ENCODE data around the gene ZNF200.
"Not testable (repeated sequence)": the region's sequence is repeated elsewhere in the genome, so short reads cannot be mapped to it uniquely, and the experiment has no call there.

Gene ZNF200

GRCh38 chr16:3252967-3253366 is 18.0 kb upstream of the ZNF200 start:
- no peak for DNase-seq (ENCODE audit: low read depth in 2 of 2)

- no peak for DNase-seq (ENCODE audit: low read depth in 2 of 2)
These were observed 14.5 kb upstream of the ZNF200 start for GRCh38 chr16:3249451-3249850.

GRCh38 chr16:3249020-3249419 is 14.1 kb upstream of the ZNF200 start:
- DNase-seq (ENCODE audit: low read depth in 2 of 2) = no peak

GRCh38 chr16:3248596-3248995 is 13.6 kb upstream of the ZNF200 start:
- no peak for DNase-seq (ENCODE audit: low read depth in 2 of 2)

GRCh38 chr16:3246876-3247275 is 11.9 kb upstream of the ZNF200 start:
- no peak for DNase-seq (ENCODE audit: low read depth in 2 of 2)

GRCh38 chr16:3246002-3246401 is 11.0 kb upstream of the ZNF200 start:
- no peak for DNase-seq (ENCODE audit: low read depth in 2 of 2)

GRCh38 chr16:3243882-3244281 is 8.9 kb upstream of the ZNF200 start:
- DNase-seq (ENCODE audit: low read depth in 2 of 2) = no peak

- no peak for DNase-seq (ENCODE audit: low read depth in 2 of 2)
These were observed 7.8 kb upstream of the ZNF200 start for GRCh38 chr16:3242709-3243108.

- DNase-seq (ENCODE audit: low read depth in 2 of 2) = no peak
These were observed 6.8 kb upstream of the ZNF200 start for GRCh38 chr16:3241761-3242160.

- peak in 1 of 2 donors; percentile 14 for DNase-seq (ENCODE audit: low read depth in 2 of 2)
These were observed 1.1 kb upstream of the ZNF200 start for GRCh38 chr16:3235856-3236669.

- no peak for DNase-seq (ENCODE audit: low read depth in 2 of 2)
These were observed 458 bp downstream of the ZNF200 start for GRCh38 chr16:3234543-3234856.

GRCh38 chr16:3223913-3224515 is 10.9 kb downstream of the ZNF200 start:
- no peak for DNase-seq (ENCODE audit: low read depth in 2 of 2)

- DNase-seq (ENCODE audit: low read depth in 2 of 2) = no peak
These were observed 14.1 kb downstream of the ZNF200 start for GRCh38 chr16:3220839-3221238.

GRCh38 chr16:3216263-3216640 is 18.7 kb downstream of the ZNF200 start:
- no peak for DNase-seq (ENCODE audit: low read depth in 2 of 2)

- DNase-seq (ENCODE audit: low read depth in 2 of 2) = no peak
These were observed 19.2 kb downstream of the ZNF200 start for GRCh38 chr16:3215601-3216262.

GRCh38 chr16:3214904-3215600 is 19.9 kb downstream of the ZNF200 start:
- DNase-seq (ENCODE audit: low read depth in 2 of 2) = no peak

GRCh38 chr16:3212567-3212966 is 22.4 kb downstream of the ZNF200 start:
- no peak for DNase-seq (ENCODE audit: low read depth in 2 of 2)

GRCh38 chr16:3212006-3212405 is 23.0 kb downstream of the ZNF200 start:
- no peak for DNase-seq (ENCODE audit: low read depth in 2 of 2)

GRCh38 chr16:3207086-3207953 is 27.6 kb downstream of the ZNF200 start:
- DNase-seq (ENCODE audit: low read depth in 2 of 2) = no peak

GRCh38 chr16:3205939-3206338 is 29.0 kb downstream of the ZNF200 start:
- not testable (repeated sequence) for DNase-seq (ENCODE audit: low read depth in 2 of 2)

- no peak for DNase-seq (ENCODE audit: low read depth in 2 of 2)
These were observed 31.9 kb downstream of the ZNF200 start for GRCh38 chr16:3202903-3203539.
